ENCODE data around the gene PI16.

The PI16 gene

DNA sequence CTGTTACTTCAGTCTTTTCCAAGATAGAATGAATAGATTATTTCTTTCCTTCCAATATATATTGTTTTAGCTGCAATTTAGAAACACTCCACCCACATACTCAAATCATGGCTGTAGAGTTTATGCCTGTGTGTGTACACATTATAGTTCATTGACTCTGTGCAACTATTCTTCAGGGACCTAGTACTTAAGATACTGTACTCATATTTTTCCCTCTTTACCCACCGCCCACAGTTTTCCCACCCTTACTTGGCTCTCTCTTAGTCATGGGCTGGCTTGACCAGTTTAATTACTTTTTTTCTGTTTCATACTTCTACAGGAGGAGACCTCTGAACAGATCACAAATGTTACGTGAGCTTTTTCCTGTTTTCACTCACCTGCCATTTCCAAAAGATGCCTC lies 38.4 kb upstream of the PI16 start:
- no peaks in the 10 kb centered on the region; the same call in 1 of the 2 replicates for H3K36me3 ChIP-seq (ENCODE audit: insufficient read depth, low read length)
- H3K27me3 ChIP-seq (ENCODE audit: insufficient read depth, low read length), result no peaks in the 10 kb centered on the region
- H3K4me3 ChIP-seq (ENCODE audit: low read depth, low read length), result no peak overlapping the region
- H2AFZ ChIP-seq (ENCODE audit: low read length, unreplicated experiment), result no peak overlapping the region
- no peaks in the 10 kb centered on the region for H3K79me2 ChIP-seq (ENCODE audit: control insufficient read depth, insufficient read depth, low read length, unreplicated experiment)
- peak overlapping the region; percentile 75; the same call in 1 of the 2 replicates for H3K27ac ChIP-seq (ENCODE audit: low read depth, low read length)
- peaks cover 64% of the 10 kb centered on the region for H3K4me1 ChIP-seq (ENCODE audit: control insufficient read depth, insufficient read depth, low read length, unreplicated experiment)

DNA sequence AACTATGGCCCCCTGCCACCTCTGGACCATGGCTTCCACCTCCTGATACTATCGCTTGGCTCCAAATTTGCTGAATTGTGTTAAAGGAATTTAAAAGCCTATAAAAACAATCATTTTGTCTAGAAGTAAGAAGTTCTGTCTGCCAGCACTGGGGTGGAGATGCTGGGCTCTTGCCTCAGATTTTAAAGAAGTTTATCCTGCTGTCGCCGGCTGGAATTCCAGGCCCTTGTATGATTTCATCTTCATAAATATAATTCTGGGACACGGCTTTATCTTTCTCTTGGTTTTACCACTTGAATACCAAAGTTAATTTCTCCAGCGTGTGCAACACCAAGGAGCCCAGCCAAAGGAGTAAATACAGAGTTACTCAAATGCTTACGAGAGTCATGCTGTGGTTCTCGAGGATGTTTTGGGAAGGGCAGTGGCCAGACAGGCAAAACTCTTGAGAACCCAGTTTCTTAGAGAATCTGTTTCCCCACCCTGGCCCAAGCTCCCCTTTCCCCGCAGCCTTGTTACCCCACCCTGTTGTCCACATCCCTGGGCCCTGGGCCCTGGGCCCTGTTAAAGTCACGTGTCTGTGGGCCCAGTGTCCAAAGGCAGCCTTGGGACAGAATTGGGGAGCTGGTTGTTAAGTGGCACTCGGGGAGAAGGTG lies 36.9 kb upstream of the PI16 start:
- H3K27me3 ChIP-seq (ENCODE audit: insufficient read depth, low read length), result no peaks in the 10 kb centered on the region
- H3K27ac ChIP-seq (ENCODE audit: low read depth, low read length), result peak overlapping the region; percentile 75
- H3K4me3 ChIP-seq (ENCODE audit: low read depth, low read length), result no peak overlapping the region
- peaks cover 52% of the 10 kb centered on the region for H3K4me1 ChIP-seq (ENCODE audit: control insufficient read depth, insufficient read depth, low read length, unreplicated experiment)
- H3K36me3 ChIP-seq (ENCODE audit: insufficient read depth, low read length), result peaks cover 3% of the 10 kb centered on the region
- H3K79me2 ChIP-seq (ENCODE audit: control insufficient read depth, insufficient read depth, low read length, unreplicated experiment), result no peaks in the 10 kb centered on the region
- H2AFZ ChIP-seq (ENCODE audit: low read length, unreplicated experiment), result no peak overlapping the region

- H3K36me3 ChIP-seq (ENCODE audit: insufficient read depth, low read length), result peaks cover 8% of the 10 kb centered on the region
- no peaks in the 10 kb centered on the region for H3K79me2 ChIP-seq (ENCODE audit: control insufficient read depth, insufficient read depth, low read length, unreplicated experiment)
- H2AFZ ChIP-seq (ENCODE audit: low read length, unreplicated experiment), result no peak overlapping the region
- no peaks in the 10 kb centered on the region for H3K27me3 ChIP-seq (ENCODE audit: insufficient read depth, low read length)
- no peak overlapping the region for H3K4me3 ChIP-seq (ENCODE audit: low read depth, low read length)
- H3K27ac ChIP-seq (ENCODE audit: low read depth, low read length), result no peak overlapping the region
- peaks cover 36% of the 10 kb centered on the region for H3K4me1 ChIP-seq (ENCODE audit: control insufficient read depth, insufficient read depth, low read length, unreplicated experiment)
Observed at GRCh38 chr6:36920049-36920448, 34.5 kb upstream of the PI16 start.

DNA sequence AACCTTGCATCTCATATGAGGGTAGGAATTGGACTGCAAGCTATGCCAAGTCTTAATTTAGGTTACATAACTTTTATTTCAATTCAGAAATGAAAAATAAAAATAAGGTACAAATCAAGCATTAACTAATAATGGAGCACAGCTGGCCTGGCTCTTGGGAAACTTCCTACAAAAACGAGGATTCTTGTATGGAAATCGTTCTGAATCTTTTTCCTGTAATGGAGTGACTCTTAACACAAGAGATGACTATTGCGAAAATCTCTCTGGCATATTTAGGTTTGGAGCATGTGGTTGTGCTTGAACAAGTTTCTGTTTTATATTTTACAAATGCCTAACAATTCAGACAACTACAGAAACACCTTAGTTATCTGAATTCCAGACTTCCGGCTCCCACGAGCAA lies 34.0 kb upstream of the PI16 start:
- Histone ChIP-seq H3K4me3 (ENCODE audit: low read depth, low read length) (no peak overlapping the region), H3K79me2 (ENCODE audit: control insufficient read depth, insufficient read depth, low read length, unreplicated experiment) (no peaks in the 10 kb centered on the region), H3K4me1 (ENCODE audit: control insufficient read depth, insufficient read depth, low read length, unreplicated experiment) (peaks cover 36% of the 10 kb centered on the region), H3K27me3 (ENCODE audit: insufficient read depth, low read length) (no peaks in the 10 kb centered on the region), H3K27ac (ENCODE audit: low read depth, low read length) (no peak overlapping the region), H3K36me3 (ENCODE audit: insufficient read depth, low read length) (peaks cover 11% of the 10 kb centered on the region), H2AFZ (ENCODE audit: low read length, unreplicated experiment) (no peak overlapping the region)

- H3K79me2 ChIP-seq (ENCODE audit: control insufficient read depth, insufficient read depth, low read length, unreplicated experiment), result no peaks in the 10 kb centered on the region
- peaks cover 39% of the 10 kb centered on the region for H3K4me1 ChIP-seq (ENCODE audit: control insufficient read depth, insufficient read depth, low read length, unreplicated experiment)
- no peak overlapping the region for H3K27ac ChIP-seq (ENCODE audit: low read depth, low read length)
- H3K4me3 ChIP-seq (ENCODE audit: low read depth, low read length), result no peak overlapping the region
- H3K36me3 ChIP-seq (ENCODE audit: insufficient read depth, low read length), result peaks cover 11% of the 10 kb centered on the region
- no peak overlapping the region for H2AFZ ChIP-seq (ENCODE audit: low read length, unreplicated experiment)
- no peaks in the 10 kb centered on the region for H3K27me3 ChIP-seq (ENCODE audit: insufficient read depth, low read length)
Observed at GRCh38 chr6:36924131-36924530, 30.4 kb upstream of the PI16 start.

GRCh38 chr6:36924778-36925374 lies 29.7 kb upstream of the PI16 start:
- no peak overlapping the region for H3K27ac ChIP-seq (ENCODE audit: low read depth, low read length)
- peaks cover 39% of the 10 kb centered on the region for H3K4me1 ChIP-seq (ENCODE audit: control insufficient read depth, insufficient read depth, low read length, unreplicated experiment)
- H2AFZ ChIP-seq (ENCODE audit: low read length, unreplicated experiment), result no peak overlapping the region
- peaks cover 11% of the 10 kb centered on the region; the same call in 1 of the 2 replicates for H3K36me3 ChIP-seq (ENCODE audit: insufficient read depth, low read length)
- no peaks in the 10 kb centered on the region for H3K79me2 ChIP-seq (ENCODE audit: control insufficient read depth, insufficient read depth, low read length, unreplicated experiment)
- no peaks in the 10 kb centered on the region for H3K27me3 ChIP-seq (ENCODE audit: insufficient read depth, low read length)
- no peak overlapping the region for H3K4me3 ChIP-seq (ENCODE audit: low read depth, low read length)

GRCh38 chr6:36925809-36926208 lies 28.7 kb upstream of the PI16 start:
- Histone ChIP-seq H3K27me3 (ENCODE audit: insufficient read depth, low read length) (no peaks in the 10 kb centered on the region), H3K4me1 (ENCODE audit: control insufficient read depth, insufficient read depth, low read length, unreplicated experiment) (peaks cover 40% of the 10 kb centered on the region), H3K79me2 (ENCODE audit: control insufficient read depth, insufficient read depth, low read length, unreplicated experiment) (no peaks in the 10 kb centered on the region), H2AFZ (ENCODE audit: low read length, unreplicated experiment) (no peak overlapping the region), H3K27ac (ENCODE audit: low read depth, low read length) (no peak overlapping the region), H3K36me3 (ENCODE audit: insufficient read depth, low read length) (peaks cover 11% of the 10 kb centered on the region; the same call in 1 of the 2 replicates), H3K4me3 (ENCODE audit: low read depth, low read length) (no peak overlapping the region)

- no peaks in the 10 kb centered on the region for H3K79me2 ChIP-seq (ENCODE audit: control insufficient read depth, insufficient read depth, low read length, unreplicated experiment)
Observed at GRCh38 chr6:36926708-36927513, 27.6 kb upstream of the PI16 start.

GRCh38 chr6:36927691-36928546 lies 26.6 kb upstream of the PI16 start:
- H3K4me1 ChIP-seq (ENCODE audit: control insufficient read depth, insufficient read depth, low read length, unreplicated experiment), result peaks cover 48% of the 10 kb centered on the region
- no peaks in the 10 kb centered on the region for H3K79me2 ChIP-seq (ENCODE audit: control insufficient read depth, insufficient read depth, low read length, unreplicated experiment)
- H3K27me3 ChIP-seq (ENCODE audit: insufficient read depth, low read length), result no peaks in the 10 kb centered on the region
- peaks cover 7% of the 10 kb centered on the region; the same call in 1 of the 2 replicates for H3K36me3 ChIP-seq (ENCODE audit: insufficient read depth, low read length)
- H2AFZ ChIP-seq (ENCODE audit: low read length, unreplicated experiment), result no peak overlapping the region
- H3K27ac ChIP-seq (ENCODE audit: low read depth, low read length), result no peak overlapping the region
- H3K4me3 ChIP-seq (ENCODE audit: low read depth, low read length), result no peak overlapping the region

More at GRCh38 chr6:36926708-36927513, 27.6 kb upstream of the PI16 start:
- peaks cover 11% of the 10 kb centered on the region; the same call in 1 of the 2 replicates for H3K36me3 ChIP-seq (ENCODE audit: insufficient read depth, low read length)
- H3K27me3 ChIP-seq (ENCODE audit: insufficient read depth, low read length), result no peaks in the 10 kb centered on the region
- no peak overlapping the region for H3K4me3 ChIP-seq (ENCODE audit: low read depth, low read length)
- H3K4me1 ChIP-seq (ENCODE audit: control insufficient read depth, insufficient read depth, low read length, unreplicated experiment), result peaks cover 40% of the 10 kb centered on the region
- no peak overlapping the region for H3K27ac ChIP-seq (ENCODE audit: low read depth, low read length)
- no peak overlapping the region for H2AFZ ChIP-seq (ENCODE audit: low read length, unreplicated experiment)

DNA sequence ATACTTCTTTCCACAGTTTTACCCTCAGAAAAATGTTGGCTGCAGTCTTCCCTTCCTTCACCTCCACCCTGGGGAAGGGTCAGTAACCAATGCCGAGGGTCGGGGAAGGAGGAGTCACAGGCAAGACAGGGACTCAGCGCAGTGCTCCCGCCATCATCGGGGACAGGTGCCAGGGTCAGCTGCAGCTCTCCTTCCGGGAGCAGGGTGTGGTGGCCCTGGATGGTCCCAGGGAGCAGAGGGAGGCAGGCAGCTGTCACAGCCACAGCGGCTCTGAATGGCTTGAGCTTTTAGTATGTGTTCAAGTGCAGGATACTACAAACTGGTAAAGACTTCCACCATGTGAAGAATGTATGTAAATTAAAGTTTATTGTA lies 26.0 kb upstream of the PI16 start:
- peaks cover 53% of the 10 kb centered on the region for H3K4me1 ChIP-seq (ENCODE audit: control insufficient read depth, insufficient read depth, low read length, unreplicated experiment)
- H3K27ac ChIP-seq (ENCODE audit: low read depth, low read length), result no peak overlapping the region
- no peak overlapping the region for H2AFZ ChIP-seq (ENCODE audit: low read length, unreplicated experiment)

More for the DNA sequence above, 26.0 kb upstream of the PI16 start:
- Histone ChIP-seq H3K36me3 (ENCODE audit: insufficient read depth, low read length) (peaks cover 7% of the 10 kb centered on the region; the same call in 1 of the 2 replicates), H3K79me2 (ENCODE audit: control insufficient read depth, insufficient read depth, low read length, unreplicated experiment) (no peaks in the 10 kb centered on the region), H3K4me3 (ENCODE audit: low read depth, low read length) (no peak overlapping the region), H3K27me3 (ENCODE audit: insufficient read depth, low read length) (no peaks in the 10 kb centered on the region)
